ENCODE results near the gene DNMT1.

The DNMT1 gene

DNA sequence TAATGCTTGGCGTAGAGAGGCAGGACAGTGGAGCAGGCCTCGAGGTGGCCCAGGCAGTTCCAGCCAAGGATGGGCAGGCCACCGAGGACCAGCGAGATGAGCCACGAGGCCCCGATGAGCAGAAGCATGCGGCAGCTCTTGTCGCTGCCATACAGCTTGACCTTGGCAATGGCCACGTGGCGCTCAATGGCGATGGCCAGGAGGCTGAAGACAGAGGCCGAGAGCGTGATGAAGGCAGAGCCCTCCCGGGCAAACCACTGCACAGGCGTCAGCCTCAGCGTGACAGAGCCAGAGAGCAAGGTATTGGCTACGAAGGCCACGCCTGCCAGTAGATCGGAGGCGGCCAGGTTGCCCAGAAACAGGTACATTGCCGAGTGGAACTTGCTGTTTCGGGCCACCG lies 29.6 kb upstream of the DNMT1 start:
- Histone ChIP-seq H3K4me3 (ENCODE audit: low read depth, low read length) (no peak overlapping the region), H3K27me3 (replicated peaks) (no peaks in the 10 kb centered on the region), H3K36me3 (replicated peaks) (peaks cover 6% of the 10 kb centered on the region), H3K27ac (no peak overlapping the region)
- no peak for DNase-seq
- TF ChIP-seq CTCF (IDR thresholded peaks at IDR 0.05; ENCODE audit: low read depth, low read length, missing control alignments): no peak
- in situ Hi-C loops (cut with HindIII; ENCODE audit: low pct_ligation_motif_present, low sequenced_read_pairs): no loop called here

GRCh38 chr19:10223488-10224213 lies 28.9 kb upstream of the DNMT1 start:
- in situ Hi-C loops (cut with HindIII; ENCODE audit: low pct_ligation_motif_present, low sequenced_read_pairs): no loop called here
- no peak overlapping the region for H3K4me3 ChIP-seq (ENCODE audit: low read depth, low read length)

DNA sequence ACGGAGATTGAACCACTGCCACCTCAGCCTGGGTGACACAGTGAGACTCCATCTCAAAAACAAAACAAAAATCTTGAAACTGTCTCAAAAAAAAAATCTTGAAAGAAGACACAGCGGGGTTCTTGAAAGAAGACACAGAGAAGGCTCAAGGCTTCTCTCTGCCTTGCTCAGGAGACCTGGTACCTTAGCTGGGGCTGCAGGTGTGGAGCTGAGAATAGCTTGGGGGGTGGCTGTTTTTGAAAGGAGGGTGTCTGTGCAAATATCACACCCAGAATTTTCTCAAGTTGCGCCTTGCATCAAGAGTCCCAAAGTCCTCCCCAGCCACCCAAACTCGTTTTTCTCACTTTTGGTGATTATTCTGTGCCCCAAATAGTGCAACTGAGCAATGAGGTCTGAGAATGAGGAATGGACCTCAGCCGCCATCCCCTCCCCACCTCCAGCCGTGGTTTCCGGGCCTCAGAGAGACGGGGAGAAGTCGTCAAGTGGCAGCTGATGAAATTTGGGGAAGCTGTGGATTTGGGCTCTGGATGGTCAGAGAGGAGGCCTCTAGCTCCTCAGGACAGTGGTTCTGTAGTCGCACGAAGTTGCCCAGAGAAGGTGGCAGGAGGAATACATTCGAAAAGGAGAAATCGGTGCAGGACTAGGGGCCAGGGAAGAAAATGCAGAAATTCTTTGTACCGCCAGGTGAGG lies 27.6 kb upstream of the DNMT1 start:
- no peaks in the 10 kb centered on the region for H3K27me3 ChIP-seq (replicated peaks)
- H3K36me3 ChIP-seq (replicated peaks): peaks cover 6% of the 10 kb centered on the region
- in situ Hi-C loops (cut with HindIII; ENCODE audit: low pct_ligation_motif_present, low sequenced_read_pairs): no loop called here
- no peak for TF ChIP-seq CTCF (IDR thresholded peaks at IDR 0.05; ENCODE audit: low read depth, low read length, missing control alignments)
- H3K4me3 ChIP-seq (ENCODE audit: low read depth, low read length): no peak overlapping the region
- DNase-seq: no peak
- no peak overlapping the region for H3K27ac ChIP-seq

More at GRCh38 chr19:10223488-10224213, 28.9 kb upstream of the DNMT1 start:
- no peak for TF ChIP-seq CTCF (IDR thresholded peaks at IDR 0.05; ENCODE audit: low read depth, low read length, missing control alignments)
- H3K27ac ChIP-seq: no peak overlapping the region
- no peak for DNase-seq
- no peaks in the 10 kb centered on the region for H3K27me3 ChIP-seq (replicated peaks)
- peaks cover 6% of the 10 kb centered on the region for H3K36me3 ChIP-seq (replicated peaks)

DNA sequence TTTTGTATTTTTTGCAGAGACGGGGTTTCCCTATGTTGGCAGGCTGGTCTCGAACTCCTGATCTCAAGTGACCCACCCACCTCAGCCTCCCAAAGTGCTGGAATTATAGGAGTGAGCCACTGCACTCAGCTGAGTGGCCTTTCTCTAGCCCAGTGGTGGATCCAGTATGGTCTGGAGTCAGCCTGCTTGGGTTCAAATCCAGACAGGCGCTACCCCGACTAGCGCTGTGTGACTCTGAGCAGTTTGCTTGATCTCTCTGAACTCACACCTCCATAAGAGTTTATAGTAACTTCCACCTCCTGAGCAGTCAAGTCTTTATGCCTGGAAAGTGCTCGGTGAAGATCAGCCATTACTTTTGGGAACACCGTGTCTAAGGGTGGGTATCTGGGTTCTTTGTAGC lies 25.9 kb upstream of the DNMT1 start:
- in situ Hi-C loops (cut with HindIII; ENCODE audit: low pct_ligation_motif_present, low sequenced_read_pairs): no loop called here
- no peak for TF ChIP-seq CTCF (IDR thresholded peaks at IDR 0.05; ENCODE audit: low read depth, low read length, missing control alignments)
- no peaks in the 10 kb centered on the region for H3K27me3 ChIP-seq (replicated peaks)
- H3K4me3 ChIP-seq (ENCODE audit: low read depth, low read length): no peak overlapping the region
- no peak overlapping the region for H3K27ac ChIP-seq
- no peak for DNase-seq
- H3K36me3 ChIP-seq (replicated peaks): peaks cover 6% of the 10 kb centered on the region

DNA sequence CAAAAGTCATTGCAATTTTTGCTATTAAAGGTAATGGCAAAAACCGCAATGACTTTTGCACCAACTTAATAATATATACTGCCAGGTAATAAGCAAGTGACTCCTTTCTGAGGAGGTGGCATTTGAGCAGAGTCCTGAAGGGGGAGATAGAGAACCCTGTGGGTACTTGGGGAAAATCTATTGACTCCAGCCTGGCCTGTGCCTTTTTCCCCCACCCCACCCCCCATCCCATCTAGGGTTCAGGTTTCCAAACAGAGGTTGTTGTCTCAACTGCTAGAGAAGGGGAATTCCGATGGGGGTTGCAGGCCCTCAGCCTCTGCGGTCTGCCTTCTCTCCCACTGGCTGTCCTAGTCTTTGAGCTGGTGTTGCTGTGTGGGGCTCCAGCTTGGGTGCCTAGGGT lies 24.9 kb upstream of the DNMT1 start:
- no peaks in the 10 kb centered on the region for H3K27me3 ChIP-seq (replicated peaks)
- peak; percentile 62 for TF ChIP-seq CTCF (IDR thresholded peaks at IDR 0.05; ENCODE audit: low read depth, low read length, missing control alignments)
- DNase-seq: peak; percentile 63
- no peak overlapping the region for H3K4me3 ChIP-seq (ENCODE audit: low read depth, low read length)
- no peak overlapping the region for H3K27ac ChIP-seq
- in situ Hi-C loops (cut with HindIII; ENCODE audit: low pct_ligation_motif_present, low sequenced_read_pairs): no loop called here
- H3K36me3 ChIP-seq (replicated peaks): peaks cover 6% of the 10 kb centered on the region
